Mucosa of descending colon (tissue), 3 donors: Measurements from ENCODE around the gene OR7D4. TPM values are rescaled to one million over a fixed set of nuclear protein-coding genes. Genes with fewer than 3 reads are reported as not detected.

Source experiments
- ATAC-seq: fragments of 200-7000 bp; cut with Tn5 transposase; one replicate; pipeline ENCODE4 v1.9.1; 2020; ENCODE audit warnings: mild to moderate bottlenecking, moderate library complexity
- DNase-seq, 3 donors: peaks; one replicate each; pipeline ENCODE4 v3.0.0-alpha.2; 2020
- H3K36me3 ChIP-seq: fragments of 200-600 bp; one replicate; pipeline ENCODE4 v1.8.0; 2021; ENCODE audit warnings: low read depth, mild to moderate bottlenecking
- H3K4me1 ChIP-seq: fragments of 200-600 bp; one replicate; pipeline ENCODE4 v1.8.0; 2021; ENCODE audit warnings: low read depth, mild to moderate bottlenecking
- H3K4me3 ChIP-seq: fragments of 200-600 bp; one replicate; pipeline ENCODE4 v1.8.0; 2021; ENCODE audit warnings: mild to moderate bottlenecking
- H3K9me3 ChIP-seq: fragments of 200-600 bp; one replicate; pipeline ENCODE4 v1.8.0; 2021; ENCODE audit warnings: mild to moderate bottlenecking
- intact Hi-C, 2 donors: fragments of 100-400 bp; cut with DNase I in 1 of 2; cut with micrococcal nuclease in 1 of 2; formaldehyde crosslinking; loops; one replicate each; pipeline versions ENCODE4 v1.11.0 to v1.11.1; 2022; cut with DNase I, micrococcal nuclease
- total RNA-seq, 3 donors: library from RNA; stranded (reverse); fragmentation: NEBNext Ultra II Directional in 2 of 3; extraction: Animal tissue kit (Norgen Biotek cat#: 25700) in 2 of 3; gene quantifications; one replicate each; pipeline versions ENCODE4 v1.2.1 to v1.2.4, GENCODE V29; 2021 to 2023
- TF ChIP-seq, protein P1 (sequence below): fragments of 200-600 bp; IDR thresholded peaks from one replicate; pipeline ENCODE4 v1.8.0; 2022; ENCODE audit warnings: antibody characterized with exemption, mild to moderate bottlenecking
- donor health status: DM: no; HTN: no; CAD: no; lungs with moderate emphysema.
- donor health status: DM: no; HTN: no; CAD: no.
- donor health status: DM: no; HTN: yes; CAD: no.

Gene OR7D4
- total RNA-seq, 3 donors from 2014 or later = not detected

DNA sequence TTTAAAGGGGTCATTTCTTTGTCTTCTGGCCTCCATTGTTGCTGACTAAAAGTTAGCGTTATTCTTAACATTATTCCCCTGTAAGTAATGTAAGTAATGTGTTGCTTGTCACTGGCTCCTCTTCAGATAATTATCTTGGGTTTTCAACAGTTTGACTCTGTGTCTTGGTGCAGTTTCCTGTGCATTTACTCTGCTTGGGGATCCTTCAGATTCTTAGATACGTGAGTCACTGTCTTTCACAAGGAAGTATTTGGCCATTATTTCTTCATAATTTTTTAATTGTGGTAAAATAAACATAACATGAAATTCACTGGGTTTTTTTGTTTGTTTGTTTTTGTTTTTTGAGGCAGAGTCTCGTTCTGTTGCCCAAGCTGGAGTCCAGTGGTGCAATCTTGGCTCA lies 54.1 kb downstream of the OR7D4 start:
- peaks cover 13% of the 10 kb centered on the region for H3K36me3 ChIP-seq
- H3K9me3 ChIP-seq = peaks cover 13% of the 10 kb centered on the region
- no peak overlapping the region for H3K4me3 ChIP-seq
- intact Hi-C loops = no loop called here
- no peaks in the 10 kb centered on the region for H3K4me1 ChIP-seq
- TF ChIP-seq, protein P1, sequence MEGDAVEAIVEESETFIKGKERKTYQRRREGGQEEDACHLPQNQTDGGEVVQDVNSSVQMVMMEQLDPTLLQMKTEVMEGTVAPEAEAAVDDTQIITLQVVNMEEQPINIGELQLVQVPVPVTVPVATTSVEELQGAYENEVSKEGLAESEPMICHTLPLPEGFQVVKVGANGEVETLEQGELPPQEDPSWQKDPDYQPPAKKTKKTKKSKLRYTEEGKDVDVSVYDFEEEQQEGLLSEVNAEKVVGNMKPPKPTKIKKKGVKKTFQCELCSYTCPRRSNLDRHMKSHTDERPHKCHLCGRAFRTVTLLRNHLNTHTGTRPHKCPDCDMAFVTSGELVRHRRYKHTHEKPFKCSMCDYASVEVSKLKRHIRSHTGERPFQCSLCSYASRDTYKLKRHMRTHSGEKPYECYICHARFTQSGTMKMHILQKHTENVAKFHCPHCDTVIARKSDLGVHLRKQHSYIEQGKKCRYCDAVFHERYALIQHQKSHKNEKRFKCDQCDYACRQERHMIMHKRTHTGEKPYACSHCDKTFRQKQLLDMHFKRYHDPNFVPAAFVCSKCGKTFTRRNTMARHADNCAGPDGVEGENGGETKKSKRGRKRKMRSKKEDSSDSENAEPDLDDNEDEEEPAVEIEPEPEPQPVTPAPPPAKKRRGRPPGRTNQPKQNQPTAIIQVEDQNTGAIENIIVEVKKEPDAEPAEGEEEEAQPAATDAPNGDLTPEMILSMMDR = no peak
- ATAC-seq (no peak), DNase-seq (no peak)

DNA sequence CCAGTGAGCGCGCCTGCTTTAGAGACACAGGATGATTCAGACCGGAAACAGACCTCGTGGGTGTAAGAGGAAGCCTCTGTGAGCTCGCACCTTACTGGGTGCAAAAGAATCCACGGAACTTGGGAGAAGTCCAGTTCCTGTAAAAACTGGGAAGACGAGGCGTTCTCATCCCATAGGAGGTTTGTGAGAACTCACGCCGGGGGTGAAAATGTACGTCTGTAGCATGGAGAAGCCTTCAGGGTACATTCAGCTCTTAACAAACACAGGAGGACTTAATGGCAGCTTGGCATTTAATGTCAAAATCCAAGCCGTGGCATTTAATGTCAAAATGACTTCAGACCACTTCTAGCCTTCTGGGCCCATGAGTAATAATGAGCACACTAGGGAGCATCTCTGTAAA lies 58.0 kb downstream of the OR7D4 start:
- TF ChIP-seq, protein P1 = no peak
- intact Hi-C loops = no loop called here
- Histone ChIP-seq H3K9me3 (peaks cover 23% of the 10 kb centered on the region), H3K4me1 (no peaks in the 10 kb centered on the region), H3K36me3 (peaks cover 43% of the 10 kb centered on the region), H3K4me3 (no peak overlapping the region)
- DNase-seq = no peak
- no peak for ATAC-seq

Other genes starting within 250 kb of the OR7D4 start
- under 1 TPM in 2 of 3 donors, not detected in 1; under 0.01 TPM for gene MUC16, start 209.2 kb downstream of the OR7D4 start, total RNA-seq
- not detected for gene OR1M1, start 132.5 kb downstream of the OR7D4 start, total RNA-seq
- not detected for gene OR7G2, start 112.1 kb downstream of the OR7D4 start, total RNA-seq
- gene OR7G1, start 103.8 kb downstream of the OR7D4 start, total RNA-seq = not detected
- not detected for gene OR7G3, start 92.6 kb downstream of the OR7D4 start, total RNA-seq
- gene ZNF317, start 79.2 kb downstream of the OR7D4 start, total RNA-seq = 10 to 100 TPM; 26.4 to 37.1 (median 29.5) TPM
- gene OR7D2, start 40.6 kb downstream of the OR7D4 start, total RNA-seq = not detected
- gene OR7E24, start 31.3 kb upstream of the OR7D4 start, total RNA-seq = not detected
- 1 to 10 TPM; 2.7 to 6.2 (median 4.4) TPM for gene ZNF699, start 90.2 kb upstream of the OR7D4 start, total RNA-seq
- gene ZNF559, start 104.6 kb upstream of the OR7D4 start, total RNA-seq = 10 to 100 TPM in 2 of 3 donors, 1 to 10 TPM in 1; 7.8 to 19.5 (median 10.4) TPM
- 1 to 10 TPM in 2 of 3 donors, not detected in 1; 2.5 to 5.5 TPM for gene ZNF177, start 143.4 kb upstream of the OR7D4 start, total RNA-seq
- 10 to 100 TPM; 16.6 to 23.9 (median 20.6) TPM for gene ZNF266, start 216.0 kb upstream of the OR7D4 start, total RNA-seq